ENCODE data around the gene CYTH3. TPM values are rescaled to one million over a fixed set of nuclear protein-coding genes. Genes with fewer than 3 reads are reported as not detected.

CYTH3 gene
- total and polyA plus RNA-seq, 9 donors, result 14.8 to 29.6 (median 18.9) TPM

GRCh38 chr7:6279341-6279740 lies 6.9 kb upstream of the CYTH3 start:
- no peak for DNase-seq
- no peaks in the 10 kb centered on the region for H3K9me3 ChIP-seq
- TF ChIP-seq EP300 (IDR thresholded peaks at IDR 0.05), result no peak
- TF ChIP-seq POLR2A (IDR thresholded peaks at IDR 0.05), result no peak
- TF ChIP-seq, protein P1, sequence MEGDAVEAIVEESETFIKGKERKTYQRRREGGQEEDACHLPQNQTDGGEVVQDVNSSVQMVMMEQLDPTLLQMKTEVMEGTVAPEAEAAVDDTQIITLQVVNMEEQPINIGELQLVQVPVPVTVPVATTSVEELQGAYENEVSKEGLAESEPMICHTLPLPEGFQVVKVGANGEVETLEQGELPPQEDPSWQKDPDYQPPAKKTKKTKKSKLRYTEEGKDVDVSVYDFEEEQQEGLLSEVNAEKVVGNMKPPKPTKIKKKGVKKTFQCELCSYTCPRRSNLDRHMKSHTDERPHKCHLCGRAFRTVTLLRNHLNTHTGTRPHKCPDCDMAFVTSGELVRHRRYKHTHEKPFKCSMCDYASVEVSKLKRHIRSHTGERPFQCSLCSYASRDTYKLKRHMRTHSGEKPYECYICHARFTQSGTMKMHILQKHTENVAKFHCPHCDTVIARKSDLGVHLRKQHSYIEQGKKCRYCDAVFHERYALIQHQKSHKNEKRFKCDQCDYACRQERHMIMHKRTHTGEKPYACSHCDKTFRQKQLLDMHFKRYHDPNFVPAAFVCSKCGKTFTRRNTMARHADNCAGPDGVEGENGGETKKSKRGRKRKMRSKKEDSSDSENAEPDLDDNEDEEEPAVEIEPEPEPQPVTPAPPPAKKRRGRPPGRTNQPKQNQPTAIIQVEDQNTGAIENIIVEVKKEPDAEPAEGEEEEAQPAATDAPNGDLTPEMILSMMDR (IDR thresholded peaks at IDR 0.05), result no peak
- H3K27ac ChIP-seq, result no peak overlapping the region
- no peaks in the 10 kb centered on the region for H3K36me3 ChIP-seq
- WGBS, 3 donors, result 46 to 60% (median 57%) methylated on average over 3 of the region's 3 CpGs
- H3K4me1 ChIP-seq (ENCODE audit: insufficient read depth), result no peaks in the 10 kb centered on the region
- intact Hi-C loops (cut with DNase I), result no loop called here
- H3K27me3 ChIP-seq, result no peaks in the 10 kb centered on the region
- no peak overlapping the region for H3K4me3 ChIP-seq

GRCh38 chr7:6278749-6279310 lies 6.4 kb upstream of the CYTH3 start:
- Histone ChIP-seq H3K36me3 (no peaks in the 10 kb centered on the region), H3K4me1 (ENCODE audit: insufficient read depth) (no peaks in the 10 kb centered on the region), H3K4me3 (no peak overlapping the region), H3K27ac (no peak overlapping the region), H3K9me3 (no peaks in the 10 kb centered on the region), H3K27me3 (no peaks in the 10 kb centered on the region)
- DNase-seq, result no peak
- TF ChIP-seq, protein P1 (IDR thresholded peaks at IDR 0.05), result no peak
- TF ChIP-seq EP300 (IDR thresholded peaks at IDR 0.05) (no peak), POLR2A (IDR thresholded peaks at IDR 0.05) (no peak)
- intact Hi-C loops (cut with DNase I), result no loop called here
- WGBS, 3 donors, result 86 to 90% (median 90%) methylated on average over 9 of the region's 9 CpGs

DNA sequence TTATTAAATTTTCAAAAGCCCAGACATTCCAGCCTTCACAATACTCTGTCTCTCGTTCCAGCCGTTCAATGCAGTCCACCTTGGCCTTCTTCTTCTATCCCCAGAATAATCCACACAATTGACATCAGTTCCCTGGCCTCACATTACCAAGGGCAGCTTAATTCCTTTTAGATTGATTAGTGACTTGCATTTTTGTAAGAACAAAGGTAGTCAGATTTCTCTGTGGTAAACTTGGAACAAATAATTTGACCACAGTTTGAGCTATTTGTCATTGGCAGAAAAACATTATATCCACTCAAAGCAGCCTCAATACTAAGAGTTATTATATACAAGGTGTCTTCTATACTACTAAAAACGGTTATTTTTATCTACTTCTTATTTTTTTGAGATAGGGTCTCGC lies 5.1 kb upstream of the CYTH3 start:
- H3K4me1 ChIP-seq (ENCODE audit: insufficient read depth), result peaks cover 6% of the 10 kb centered on the region
- WGBS, 3 donors, result 79 to 89% (median 87%) methylated on average over 4 of the region's 4 CpGs
- no peak for DNase-seq
- H3K4me3 ChIP-seq, result no peak overlapping the region
- intact Hi-C loops (cut with DNase I), result no loop called here
- H3K27ac ChIP-seq, result no peak overlapping the region
- no peaks in the 10 kb centered on the region for H3K36me3 ChIP-seq
- TF ChIP-seq EP300 (IDR thresholded peaks at IDR 0.05) (no peak), POLR2A (IDR thresholded peaks at IDR 0.05) (no peak)
- TF ChIP-seq, protein P1 (IDR thresholded peaks at IDR 0.05), result no peak
- H3K27me3 ChIP-seq, result no peaks in the 10 kb centered on the region
- H3K9me3 ChIP-seq, result no peaks in the 10 kb centered on the region

GRCh38 chr7:6276911-6277408 lies 4.5 kb upstream of the CYTH3 start:
- Histone ChIP-seq H3K9me3 (no peaks in the 10 kb centered on the region), H3K27me3 (no peaks in the 10 kb centered on the region), H3K36me3 (no peaks in the 10 kb centered on the region), H3K4me3 (no peak overlapping the region), H3K27ac (no peak overlapping the region), H3K4me1 (ENCODE audit: insufficient read depth) (peaks cover 6% of the 10 kb centered on the region)
- no peak for DNase-seq
- WGBS, 3 donors, result 38 to 50% (median 43%) methylated on average over 9 of the region's 9 CpGs
- no peak for TF ChIP-seq POLR2A (IDR thresholded peaks at IDR 0.05)
- no peak for TF ChIP-seq EP300 (IDR thresholded peaks at IDR 0.05)
- TF ChIP-seq, protein P1 (IDR thresholded peaks at IDR 0.05), result no peak
- intact Hi-C loops (cut with DNase I), result no loop called here

Measured in ovary (tissue), 9 donors.